AG04450 (cell line): ENCODE measurements around the gene SUN5. TPM values are rescaled to one million over a fixed set of nuclear protein-coding genes. Genes with fewer than 3 reads are reported as not detected.

Experiments
- CTCF ChIA-PET: fragments of 300-600, 350-600 bp; formaldehyde crosslinking; extraction: SDS; loops from one replicate; lab custom pipeline; 2022; ENCODE audit warnings: antibody characterized with exemption, inconsistent platforms; lab: Charles Lee
- POLR2A ChIA-PET: fragments of 350-600 bp; formaldehyde crosslinking; extraction: SDS; loops from one replicate; lab custom pipeline; 2021; ENCODE audit warnings: antibody characterized with exemption, inconsistent platforms; lab: Yijun Ruan, JAX
- DNase-seq: peaks from one replicate; pipeline ENCODE4 v3.0.0-alpha.2; 2011; ENCODE audit warnings: low read depth, low spot score
- H3K27ac ChIP-seq: one replicate; pipeline ENCODE4 v1.5.1; 2012; ENCODE audit warnings: low read depth, low read length, control low read depth
- H3K27me3 ChIP-seq: one replicate; pipeline ENCODE4 v1.6.0; 2012; ENCODE audit warnings: low read length; ENCODE audit not compliant: control insufficient read depth, insufficient read depth
- H3K4me3 ChIP-seq: 2 replicates; pipeline ENCODE4 v1.5.1; 2011; ENCODE audit warnings: mild to moderate bottlenecking, low read depth, low read length, control low read depth
- H3K9me3 ChIP-seq: 2 replicates; pipeline ENCODE4 v1.5.1; 2012; ENCODE audit warnings: low read length; ENCODE audit not compliant: control insufficient read depth, insufficient read depth
- polyA plus RNA-seq: library from polyadenylated mRNA; depleted of rRNA; stranded (reverse); fragments of >200 nt; gene quantifications from 2 replicates; pipeline ENCODE4 v1.2.3, GENCODE V29; 2011
- TF ChIP-seq, protein P1 (sequence below): IDR thresholded peaks from 2 replicates; pipeline ENCODE4 v1.5.1; 2011; ENCODE audit warnings: low read depth, low read length, control low read depth, inconsistent platforms

SUN5 gene
- polyA plus RNA-seq, 1 experiment, result not detected

- no peak for DNase-seq
- H3K27ac ChIP-seq, result no peak overlapping the region
- TF ChIP-seq, protein P1, sequence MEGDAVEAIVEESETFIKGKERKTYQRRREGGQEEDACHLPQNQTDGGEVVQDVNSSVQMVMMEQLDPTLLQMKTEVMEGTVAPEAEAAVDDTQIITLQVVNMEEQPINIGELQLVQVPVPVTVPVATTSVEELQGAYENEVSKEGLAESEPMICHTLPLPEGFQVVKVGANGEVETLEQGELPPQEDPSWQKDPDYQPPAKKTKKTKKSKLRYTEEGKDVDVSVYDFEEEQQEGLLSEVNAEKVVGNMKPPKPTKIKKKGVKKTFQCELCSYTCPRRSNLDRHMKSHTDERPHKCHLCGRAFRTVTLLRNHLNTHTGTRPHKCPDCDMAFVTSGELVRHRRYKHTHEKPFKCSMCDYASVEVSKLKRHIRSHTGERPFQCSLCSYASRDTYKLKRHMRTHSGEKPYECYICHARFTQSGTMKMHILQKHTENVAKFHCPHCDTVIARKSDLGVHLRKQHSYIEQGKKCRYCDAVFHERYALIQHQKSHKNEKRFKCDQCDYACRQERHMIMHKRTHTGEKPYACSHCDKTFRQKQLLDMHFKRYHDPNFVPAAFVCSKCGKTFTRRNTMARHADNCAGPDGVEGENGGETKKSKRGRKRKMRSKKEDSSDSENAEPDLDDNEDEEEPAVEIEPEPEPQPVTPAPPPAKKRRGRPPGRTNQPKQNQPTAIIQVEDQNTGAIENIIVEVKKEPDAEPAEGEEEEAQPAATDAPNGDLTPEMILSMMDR, result no peak
- no peaks in the 10 kb centered on the region; the same call in 1 of the 2 replicates for H3K9me3 ChIP-seq
- H3K4me3 ChIP-seq, result no peak overlapping the region
- CTCF ChIA-PET, result no interaction called here
- POLR2A ChIA-PET, result no interaction called here
- H3K27me3 ChIP-seq, result peaks cover 3% of the 10 kb centered on the region
Measured at GRCh38 chr20:33024243-33024560, 20.0 kb upstream of the SUN5 start.

DNA sequence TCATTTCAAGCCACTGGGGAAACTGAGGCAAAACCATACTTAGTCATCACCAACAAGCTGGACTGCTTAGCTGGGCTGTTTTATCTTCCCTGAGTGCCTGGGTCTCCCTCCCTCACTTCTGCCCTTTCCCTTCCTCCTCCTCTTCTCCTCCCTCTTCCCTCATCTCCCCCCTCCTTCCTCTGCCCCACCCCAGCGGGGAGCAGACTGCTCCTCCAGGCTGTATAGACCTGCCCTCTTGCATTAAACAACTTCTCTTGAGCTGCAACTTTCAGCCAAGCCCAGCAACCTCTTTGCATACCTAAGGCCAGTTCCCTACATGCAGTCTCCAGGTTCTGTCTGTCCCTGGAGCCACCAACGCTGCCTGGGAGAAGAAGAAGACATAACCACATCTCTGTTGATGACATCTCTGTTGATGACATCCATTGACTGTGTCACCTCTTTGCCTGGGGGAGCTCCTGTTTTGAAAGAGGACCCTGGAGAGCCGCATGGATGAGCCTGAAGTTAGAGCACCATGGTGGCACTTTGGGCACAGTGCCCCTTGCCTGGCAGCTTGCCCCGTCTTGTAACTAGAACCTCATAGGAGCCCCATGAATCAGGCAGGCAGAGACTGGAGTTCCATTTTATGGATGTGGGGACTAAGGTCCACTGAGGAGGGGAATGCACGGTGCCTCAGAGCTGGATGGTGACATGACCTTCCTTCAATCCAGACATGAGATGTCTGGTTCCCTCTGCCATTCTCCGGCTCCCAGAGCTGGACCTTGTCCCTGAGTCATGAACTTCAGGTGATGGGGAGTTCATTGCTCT lies 19.4 kb upstream of the SUN5 start:
- POLR2A ChIA-PET, result no interaction called here
- Histone ChIP-seq H3K9me3 (no peaks in the 10 kb centered on the region; the same call in 1 of the 2 replicates), H3K27me3 (peaks cover 3% of the 10 kb centered on the region), H3K4me3 (no peak overlapping the region), H3K27ac (no peak overlapping the region)
- TF ChIP-seq, protein P1, result no peak
- DNase-seq, result no peak
- CTCF ChIA-PET, result no interaction called here

- TF ChIP-seq, protein P1, result no peak
- H3K27ac ChIP-seq, result no peak overlapping the region
- peaks cover 6% of the 10 kb centered on the region for H3K27me3 ChIP-seq
- no peaks in the 10 kb centered on the region for H3K9me3 ChIP-seq
- ChIA-PET CTCF (no interaction called here), POLR2A (no interaction called here)
- no peak overlapping the region for H3K4me3 ChIP-seq
- no peak for DNase-seq
Measured at GRCh38 chr20:33022694-33023438, 18.6 kb upstream of the SUN5 start.

GRCh38 chr20:33022289-33022688 lies 18.1 kb upstream of the SUN5 start:
- POLR2A ChIA-PET, result no interaction called here
- CTCF ChIA-PET, result no interaction called here
- no peak overlapping the region for H3K4me3 ChIP-seq
- no peak overlapping the region for H3K27ac ChIP-seq
- H3K27me3 ChIP-seq, result peaks cover 7% of the 10 kb centered on the region
- H3K9me3 ChIP-seq, result no peaks in the 10 kb centered on the region
- TF ChIP-seq, protein P1, result no peak
- no peak for DNase-seq

DNA sequence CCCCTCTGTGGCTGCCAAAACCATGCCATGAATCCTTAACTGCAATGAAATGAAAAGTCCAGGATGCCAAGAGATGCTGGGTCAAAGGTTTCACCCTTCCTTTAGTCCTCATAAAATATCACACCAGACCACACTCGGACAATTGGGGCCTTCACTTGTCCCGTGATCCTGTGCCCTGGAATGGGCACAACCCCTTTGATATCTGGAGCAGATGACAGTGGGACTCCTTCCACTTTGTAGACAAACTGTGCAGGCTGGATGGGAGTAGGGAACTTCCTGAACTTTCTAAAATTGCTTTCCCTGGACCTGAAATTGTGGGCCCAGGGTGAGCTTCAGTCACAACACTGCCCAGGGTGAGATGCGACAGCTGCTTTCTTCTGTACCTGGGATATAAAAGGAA lies 17.6 kb upstream of the SUN5 start:
- H3K4me3 ChIP-seq, result no peak overlapping the region
- TF ChIP-seq, protein P1, result no peak
- CTCF ChIA-PET, result no interaction called here
- peaks cover 5% of the 10 kb centered on the region for H3K27me3 ChIP-seq
- no peak for DNase-seq
- no peak overlapping the region for H3K27ac ChIP-seq
- no peaks in the 10 kb centered on the region for H3K9me3 ChIP-seq
- POLR2A ChIA-PET, result no interaction called here
